H1 (cell line): ENCODE measurements around the gene LIPI. TPM values are rescaled to one million over a fixed set of nuclear protein-coding genes. Genes with fewer than 3 reads are reported as not detected.

Experiments used
- CTCF ChIA-PET: fragments of 300-600 bp; sonication (Branson Sonifier 250); formaldehyde crosslinking; loops from one replicate; lab custom pipeline; 2021; ENCODE audit not compliant: partially characterized antibody; lab: Charles Lee
- POLR2A ChIA-PET: fragments of 300-600 bp; sonication (Branson Sonifier 250); formaldehyde crosslinking; loops from one replicate; lab custom pipeline; 2021; ENCODE audit warnings: inconsistent platforms; ENCODE audit not compliant: partially characterized antibody; lab: Charles Lee
- DNase-seq, 2 experiments: peaks; one replicate each; pipeline versions ENCODE4 v3.0.0 to v3.0.0-alpha.2; 2010 to 2022; ENCODE audit warnings: low spot score in 2 of 2, low read depth in 1 of 2, mixed read lengths in 1 of 2
- FAIRE-seq: peaks from 2 replicates; lab custom pipeline; 2011; peaks lifted over from hg19 to GRCh38; lab: Jason Lieb, UNC
- H2AFZ ChIP-seq: 2 replicates; pipeline ENCODE4 v1.8.1; 2012; ENCODE audit warnings: low read length, inconsistent platforms
- H2AK5ac ChIP-seq: 2 replicates; pipeline ENCODE4 v1.6.1; 2013; ENCODE audit warnings: low read depth, low read length
- H2BK120ac ChIP-seq: replicated peaks from 2 replicates; pipeline ENCODE3; 2013; ENCODE audit warnings: low read depth, low read length, inconsistent platforms
- H2BK12ac ChIP-seq: 2 replicates; pipeline ENCODE4 v1.6.1; 2013; ENCODE audit warnings: low read depth, low read length
- H2BK15ac ChIP-seq: 2 replicates; pipeline ENCODE4 v1.6.1; 2013; ENCODE audit warnings: low read length
- H2BK20ac ChIP-seq: 2 replicates; pipeline ENCODE4 v1.6.1; 2013; ENCODE audit warnings: low read length
- H2BK5ac ChIP-seq: 2 replicates; pipeline ENCODE4 v1.6.1; 2013; ENCODE audit warnings: low read depth, low read length
- H3K14ac ChIP-seq: 2 replicates; pipeline ENCODE4 v1.6.1; 2013; ENCODE audit warnings: inconsistent platforms; ENCODE audit not compliant: insufficient read length
- H3K18ac ChIP-seq: 2 replicates; pipeline ENCODE4 v1.6.1; 2013; ENCODE audit warnings: low read length; ENCODE audit errors: extremely low read depth
- H3K23ac ChIP-seq: 2 replicates; pipeline ENCODE4 v1.6.1; 2013; ENCODE audit warnings: inconsistent platforms; ENCODE audit not compliant: insufficient read length
- H3K23me2 ChIP-seq: 2 replicates; pipeline ENCODE4 v1.6.1; 2013; ENCODE audit warnings: low read depth, low read length
- H3K27ac ChIP-seq: 2 replicates; pipeline ENCODE4 v1.6.1; 2011; ENCODE audit warnings: low read depth, low read length, inconsistent platforms
- H3K27me3 ChIP-seq, 4 experiments: replicated peaks in 1 of 4; 1 replicate in 1 of 4; 2 replicates in 3 of 4; pipeline versions ENCODE4 v1.6.1 to v1.8.1; 2011 to 2013; ENCODE audit warnings: low read length in 3 of 4, mild to moderate bottlenecking in 3 of 4, inconsistent platforms in 2 of 4, mixed read lengths in 2 of 4, moderate library complexity in 1 of 4; ENCODE audit not compliant: control insufficient read depth in 3 of 4, insufficient read depth in 3 of 4; ENCODE audit errors: extremely low read depth in 1 of 4
- H3K36me3 ChIP-seq, 4 experiments: 2 replicates each; pipeline versions ENCODE4 v1.6.1 to v1.8.1; 2011 to 2013; ENCODE audit warnings: mild to moderate bottlenecking in 4 of 4, low read length in 3 of 4, moderate library complexity in 2 of 4, control low read depth in 1 of 4, inconsistent platforms in 1 of 4; ENCODE audit not compliant: insufficient read depth in 4 of 4, control insufficient read depth in 2 of 4
- H3K4ac ChIP-seq: replicated peaks from 2 replicates; pipeline ENCODE3; 2013; ENCODE audit warnings: low read length, low read depth, mixed read lengths, inconsistent platforms; ENCODE audit not compliant: insufficient read length
- H3K4me1 ChIP-seq, 4 experiments: replicated peaks in 1 of 4; 1 replicate in 1 of 4; 2 replicates in 3 of 4; pipeline versions ENCODE4 v1.6.1 to v1.8.1; 2011 to 2013; ENCODE audit warnings: low read length in 3 of 4, inconsistent platforms in 2 of 4, mixed read lengths in 1 of 4; ENCODE audit not compliant: insufficient read depth in 4 of 4, control insufficient read depth in 3 of 4
- H3K4me2 ChIP-seq, 2 experiments: 2 replicates each; pipeline versions ENCODE4 v1.6.1 to v1.8.1; 2011 to 2013; ENCODE audit warnings: low read depth in 2 of 2, low read length in 2 of 2, control low read depth in 1 of 2, inconsistent platforms in 1 of 2, mild to moderate bottlenecking in 1 of 2; ENCODE audit not compliant: insufficient read depth in 1 of 2
- H3K4me3 ChIP-seq, 4 experiments: fragments of 200-600, 300-600 bp in 1 of 4; sonication (generic), shearing (Covaris generic), sonication (Bioruptor Twin) in 1 of 4; 2 replicates each; pipeline versions ENCODE4 v1.5.1 to v1.8.1; 2011 to 2016; ENCODE audit warnings: low read length in 4 of 4, low read depth in 3 of 4, control low read depth in 2 of 4, inconsistent platforms in 2 of 4, mild to moderate bottlenecking in 2 of 4, mixed read lengths in 1 of 4, moderate library complexity in 1 of 4; ENCODE audit not compliant: insufficient read depth in 2 of 4; ENCODE audit errors: extremely low read depth in 1 of 4
- H3K56ac ChIP-seq: replicated peaks from 2 replicates; pipeline ENCODE3; 2013; ENCODE audit warnings: low read depth, mild to moderate bottlenecking, mixed read lengths, low read length, inconsistent platforms; ENCODE audit not compliant: insufficient read length
- H3K79me1 ChIP-seq: 2 replicates; pipeline ENCODE4 v1.6.1; 2013; ENCODE audit warnings: low read depth, low read length, control low read depth
- H3K79me2 ChIP-seq, 2 experiments: 2 replicates each; pipeline versions ENCODE4 v1.6.1 to v1.8.1; 2012 to 2013; ENCODE audit warnings: low read length in 2 of 2, mild to moderate bottlenecking in 2 of 2, inconsistent platforms in 1 of 2; ENCODE audit not compliant: insufficient read depth in 2 of 2, control insufficient read depth in 1 of 2
- H3K9ac ChIP-seq, 4 experiments: replicated peaks in 1 of 4; 1 replicate in 1 of 4; 2 replicates in 3 of 4; pipeline versions ENCODE4 v1.6.1 to v1.8.1; 2011 to 2013; ENCODE audit warnings: low read depth in 3 of 4, low read length in 3 of 4, control low read depth in 2 of 4, mild to moderate bottlenecking in 2 of 4, moderate library complexity in 2 of 4, inconsistent platforms in 1 of 4; ENCODE audit errors: extremely low read depth in 1 of 4
- H3K9me3 ChIP-seq, 2 experiments: 2 replicates each; pipeline versions ENCODE4 v1.6.1 to v1.8.1; 2012 to 2013; ENCODE audit warnings: mild to moderate bottlenecking in 2 of 2, moderate library complexity in 2 of 2, control low read depth in 1 of 2, inconsistent platforms in 1 of 2, low read depth in 1 of 2, low read length in 1 of 2, mixed read lengths in 1 of 2; ENCODE audit not compliant: insufficient read depth in 2 of 2
- H4K20me1 ChIP-seq, 2 experiments: replicated peaks in 1 of 2; 2 replicates each; pipeline versions ENCODE3 to v1.8.1; 2011 to 2013; ENCODE audit warnings: inconsistent platforms in 2 of 2, low read length in 2 of 2, mild to moderate bottlenecking in 1 of 2; ENCODE audit not compliant: insufficient read depth in 2 of 2, control insufficient read depth in 1 of 2
- H4K5ac ChIP-seq: 2 replicates; pipeline ENCODE4 v1.6.1; 2013; ENCODE audit warnings: low read length, low read depth, mixed read lengths, inconsistent platforms; ENCODE audit not compliant: insufficient read length
- H4K8ac ChIP-seq: 2 replicates; pipeline ENCODE4 v1.8.0; 2013; ENCODE audit warnings: mild to moderate bottlenecking, moderate library complexity, low read length, inconsistent platforms; ENCODE audit not compliant: insufficient read depth; ENCODE audit errors: extremely low read depth
- H4K91ac ChIP-seq: replicated peaks from 2 replicates; pipeline ENCODE3; 2013; ENCODE audit warnings: low read length, mixed read lengths, inconsistent platforms; ENCODE audit not compliant: insufficient read length
- BCL11A ChIP-seq, 2 experiments: IDR thresholded peaks; one replicate each; pipeline ENCODE4 v1.6.1; 2011; ENCODE audit warnings: low read depth in 2 of 2, low read length in 2 of 2, mild to moderate bottlenecking in 2 of 2
- CTCF ChIP-seq, 3 experiments: IDR thresholded peaks; 1 replicate in 2 of 3; 2 replicates in 1 of 3; pipeline versions ENCODE4 v1.5.1 to v1.6.1; 2011; ENCODE audit warnings: low read length in 3 of 3, mild to moderate bottlenecking in 3 of 3, inconsistent platforms in 2 of 3, low read depth in 1 of 3, moderate library complexity in 1 of 3; ENCODE audit not compliant: insufficient read depth in 1 of 3; ENCODE audit errors: control extremely low read depth in 1 of 3
- EZH2 ChIP-seq: fragments of 200-600 bp; sonication (generic); IDR thresholded peaks from 2 replicates; pipeline ENCODE4 v1.7.1; 2012; ENCODE audit warnings: low read depth, mild to moderate bottlenecking, moderate library complexity, low read length, inconsistent platforms; ENCODE audit not compliant: severe bottlenecking
- GABPA ChIP-seq: IDR thresholded peaks from 2 replicates; pipeline ENCODE4 v1.6.1; 2011; ENCODE audit warnings: mild to moderate bottlenecking, low read length, moderate library complexity, borderline replicate concordance; ENCODE audit not compliant: insufficient read depth
- HDAC6 ChIP-seq: IDR thresholded peaks from one replicate; pipeline ENCODE4 v1.7.1; 2012; ENCODE audit warnings: low read depth, mild to moderate bottlenecking, inconsistent platforms, low read length, moderate library complexity
- KDM5A ChIP-seq: fragments of 200-600 bp; IDR thresholded peaks from 2 replicates; pipeline ENCODE4 v1.7.1; 2012; ENCODE audit warnings: mild to moderate bottlenecking, low read length, inconsistent platforms, mixed read lengths
- RBBP5 ChIP-seq: IDR thresholded peaks from 2 replicates; pipeline ENCODE4 v1.7.1; 2012; ENCODE audit warnings: low read depth, mild to moderate bottlenecking, inconsistent platforms, low read length, moderate library complexity, borderline replicate concordance
- RFX5 ChIP-seq: IDR thresholded peaks from 2 replicates; pipeline ENCODE4 v1.6.1; 2011; ENCODE audit warnings: low read depth, low read length, improper control_type of control experiment, borderline replicate concordance
- SAP30 ChIP-seq: fragments of 300-600 bp; sonication (generic); IDR thresholded peaks from 2 replicates; pipeline ENCODE4 v1.7.1; 2012; ENCODE audit warnings: low read length, moderate library complexity, mild to moderate bottlenecking, inconsistent platforms; ENCODE audit not compliant: insufficient read depth, insufficient replicate concordance
- USF2 ChIP-seq: IDR thresholded peaks from 2 replicates; pipeline ENCODE4 v1.6.1; 2011; ENCODE audit warnings: low read length, improper control_type of control experiment
- WGBS, 2 experiments: shearing (Covaris generic) in 1 of 2; methylation state at CpG; one replicate each; pipeline versions ENCODE4 v1.1.6 to v1.1.7; 2013 to 2015; ENCODE audit warnings: low lambda C conversion rate in 2 of 2, mixed read lengths in 2 of 2, inconsistent platforms in 1 of 2, low coverage in 1 of 2, missing lambda C conversion rate in 1 of 2; ENCODE audit not compliant: insufficient replicate concordance in 2 of 2, insufficient coverage in 1 of 2, insufficient read length in 1 of 2; ENCODE audit errors: extremely low coverage in 1 of 2, missing lambda C conversion rate in 1 of 2; 5-methylcytosine and 5-hydroxymethylcytosine counted together
- polyA plus RNA-seq, 7 experiments: library from polyadenylated mRNA; depleted of rRNA in 3 of 7; stranded (reverse) in 5 of 7; unstranded in 2 of 7; fragments of >200 nt in 5 of 7; fragments of 200-250 nt in 2 of 7; gene quantifications; 1 replicate in 5 of 7; 2 replicates in 1 of 7; 4 replicates in 1 of 7; pipeline versions ENCODE4 v1.2.1 to v1.2.3, GENCODE V29; 2011 to 2013; ENCODE audit warnings: missing spikeins in 2 of 7, mixed read lengths in 2 of 7
- total RNA-seq: library from RNA; stranded (reverse); fragmentation: NEBNext Ultra II Directional; extraction: Animal tissue kit (Norgen Biotek cat#: 25700); gene quantifications from 2 replicates; pipeline ENCODE4 v1.2.1, GENCODE V29; 2021

Gene LIPI
- total and polyA plus RNA-seq, 2 of the 8 experiments (the other 6 are each of a cell fraction or from before 2014, with no cell fraction given), result not detected

- 99% methylated on average over 25 of the region's 25 CpGs; no CpG with 5 or more reads in 1 of the 2 experiments for WGBS, 2 experiments
- Histone ChIP-seq H3K27ac (no peak overlapping the region), H3K79me1 (no peaks in the 10 kb centered on the region), H3K4me1 (peaks cover 0 to 2% (median 0%) of the 10 kb centered on the region in 4 experiments; a peak in 1 of 7 replicates), H2AK5ac (no peak overlapping the region), H4K91ac (no peak overlapping the region), H2BK15ac (no peak overlapping the region), H3K14ac (no peak overlapping the region), H3K9ac (no peak overlapping the region), H2AFZ (no peak overlapping the region), H3K4me2 (no peak overlapping the region), H3K79me2 (no peaks in the 10 kb centered on the region), H2BK12ac (no peak overlapping the region), H3K9me3 (no peaks in the 10 kb centered on the region), H2BK120ac (no peak overlapping the region), H3K23ac (no peak overlapping the region), H4K20me1 (no peaks in the 10 kb centered on the region), H3K56ac (no peak overlapping the region), H4K5ac (no peak overlapping the region), H3K4me3 (no peak overlapping the region), H2BK5ac (no peak overlapping the region), H3K36me3 (peaks cover 0 to 12% (median 0%) of the 10 kb centered on the region in 4 experiments; a peak in 2 of 8 replicates), H3K23me2 (no peaks in the 10 kb centered on the region), H2BK20ac (no peak overlapping the region), H3K18ac (no peak overlapping the region), H3K27me3 (no peaks in the 10 kb centered on the region), H3K4ac (no peak overlapping the region), H4K8ac (no peak overlapping the region)
- no peak for FAIRE-seq
- ChIA-PET POLR2A (interaction anchor here (0.6 to 1.2 kb wide), 2 partner anchors 9 to 1688 kb away, joined by 3 to 4 read pairs; no protein-coding TSS in a partner anchor), CTCF (no interaction called here)
- no peak for DNase-seq
- TF ChIP-seq USF2 (no peak), CTCF (IDR thresholded peaks at IDR 0.05; ENCODE audit: control extremely low read depth in 1 of 3, insufficient read depth in 1 of 3, low read depth in 1 of 3, low read length in 3 of 3) (no peak), HDAC6 (no peak), RFX5 (no peak), GABPA (no peak), RBBP5 (no peak), KDM5A (no peak), SAP30 (no peak), BCL11A (IDR thresholded peaks at IDR 0.05; ENCODE audit: low read depth in 2 of 2, low read length in 2 of 2) (no peak), EZH2 (no peak)
Measured at GRCh38 chr21:14084701-14085100, 126.1 kb downstream of the LIPI start.
